Midbrain (tissue), 1 donor: ENCODE measurements around the gene CWC25.
"Not testable (repeated sequence)": the region's sequence is repeated elsewhere in the genome, so short reads cannot be mapped to it uniquely, and the experiment has no call there.

ENCODE experiments used
- DNase-seq: peaks from one replicate; lab custom pipeline; 2025; lab: John Stamatoyannopoulos, UW

CWC25 gene

GRCh38 chr17:38852771-38853291 lies 27.7 kb upstream of the CWC25 start:
- no peak for DNase-seq

- no peak for DNase-seq
Measured at GRCh38 chr17:38851434-38851833, 26.3 kb upstream of the CWC25 start.

DNA sequence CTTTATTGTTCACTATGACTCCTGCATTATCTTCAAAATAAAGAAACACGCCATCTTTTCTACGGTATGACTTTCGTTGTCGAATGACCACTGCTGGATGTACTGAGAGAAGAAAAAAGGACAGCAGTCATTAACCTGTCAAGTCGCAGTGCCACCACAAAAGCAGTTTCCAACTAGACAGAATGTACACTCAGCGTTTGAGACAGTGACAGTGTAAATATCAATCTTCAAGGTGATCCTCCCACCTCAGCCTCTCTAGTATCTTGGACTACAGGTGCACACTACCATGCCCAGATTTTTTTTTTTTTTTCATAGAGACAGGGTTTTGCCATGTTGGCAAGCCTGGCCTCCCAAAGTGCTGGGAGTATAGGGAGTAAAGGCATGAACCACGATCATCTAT lies 25.3 kb upstream of the CWC25 start:
- no peak for DNase-seq

GRCh38 chr17:38848939-38849605 lies 24.0 kb upstream of the CWC25 start:
- no peak for DNase-seq

GRCh38 chr17:38848557-38848891 lies 23.4 kb upstream of the CWC25 start:
- no peak for DNase-seq

GRCh38 chr17:38844261-38844757 lies 19.2 kb upstream of the CWC25 start:
- no peak for DNase-seq

DNA sequence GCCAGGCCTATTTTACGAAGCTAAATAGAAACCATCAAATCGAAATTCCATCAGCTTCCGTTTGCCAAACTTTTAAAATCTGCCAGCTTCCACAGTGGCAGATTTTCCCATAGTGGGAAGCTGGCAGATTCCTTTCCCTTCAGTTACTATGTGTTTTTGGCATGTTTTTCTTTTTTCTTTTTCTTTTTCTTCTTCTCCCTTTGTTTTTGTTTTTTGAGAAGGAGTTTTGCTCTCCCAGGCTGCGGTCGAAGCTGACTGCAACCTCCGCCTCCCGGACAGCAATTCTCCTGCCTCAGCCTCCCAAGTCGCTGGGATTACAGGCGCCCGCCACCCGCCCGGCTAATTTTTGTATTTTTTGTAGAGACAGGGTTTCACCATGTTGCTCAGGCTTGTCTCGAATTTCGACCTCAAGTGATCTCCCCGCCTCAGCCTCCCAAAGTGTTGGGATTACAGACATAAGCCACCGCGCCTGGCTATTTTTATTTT lies 684 bp upstream of the CWC25 start:
- no peak for DNase-seq

GRCh38 chr17:38815576-38816193 lies 9.4 kb downstream of the CWC25 start:
- DNase-seq: no peak

DNA sequence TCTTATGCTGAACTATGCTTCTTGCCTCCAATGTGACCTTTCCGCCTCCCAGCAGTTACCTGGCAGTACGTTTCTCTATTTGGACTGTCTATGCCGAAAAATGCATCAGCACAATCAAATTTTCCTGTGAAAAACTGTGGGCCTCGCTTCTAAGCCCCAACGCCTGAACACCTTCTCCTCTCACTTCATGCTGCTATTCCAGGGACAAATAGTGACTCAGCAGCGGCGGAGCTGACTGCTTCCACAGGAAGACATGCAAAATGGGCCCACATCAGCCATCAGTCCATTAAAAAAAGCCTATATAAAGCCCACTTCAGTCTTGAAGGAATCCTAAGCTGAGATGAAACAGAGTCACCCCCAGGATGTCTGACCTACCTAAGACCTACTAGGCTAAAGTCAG lies 15.3 kb downstream of the CWC25 start:
- no peak for DNase-seq

DNA sequence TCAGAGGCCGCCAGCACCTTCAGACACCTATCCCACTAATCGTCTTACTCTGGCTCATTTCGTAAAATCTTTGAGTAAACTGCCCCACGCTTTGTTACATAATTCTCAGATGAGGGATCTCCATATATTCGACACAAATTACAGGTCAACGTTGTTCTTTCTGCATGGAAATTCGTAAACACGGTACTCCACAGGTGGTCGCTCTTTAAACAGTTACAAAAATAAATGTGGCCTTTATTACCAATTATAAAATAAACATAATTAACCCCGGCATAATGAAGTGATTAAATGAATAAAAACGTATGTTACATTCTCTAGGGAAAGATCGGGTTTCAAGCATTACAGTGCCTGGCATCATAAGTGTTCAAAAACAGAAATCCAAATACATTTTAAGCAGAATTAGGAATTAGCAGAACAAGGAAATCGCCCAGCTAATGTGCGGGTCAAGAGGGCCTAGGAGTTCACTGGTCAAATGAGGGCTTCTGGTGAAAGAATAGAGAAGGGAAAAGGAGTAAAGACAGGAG lies 24.8 kb downstream of the CWC25 start:
- no peak for DNase-seq

GRCh38 chr17:38799501-38800236 lies 25.5 kb downstream of the CWC25 start, which contains the start of gene PIP4K2B:
PIP4K2B (minus strand) TSS chr17:38799556; CDS start chr17:38799424, 132 bp downstream.
- peak; percentile 92 for DNase-seq

DNA sequence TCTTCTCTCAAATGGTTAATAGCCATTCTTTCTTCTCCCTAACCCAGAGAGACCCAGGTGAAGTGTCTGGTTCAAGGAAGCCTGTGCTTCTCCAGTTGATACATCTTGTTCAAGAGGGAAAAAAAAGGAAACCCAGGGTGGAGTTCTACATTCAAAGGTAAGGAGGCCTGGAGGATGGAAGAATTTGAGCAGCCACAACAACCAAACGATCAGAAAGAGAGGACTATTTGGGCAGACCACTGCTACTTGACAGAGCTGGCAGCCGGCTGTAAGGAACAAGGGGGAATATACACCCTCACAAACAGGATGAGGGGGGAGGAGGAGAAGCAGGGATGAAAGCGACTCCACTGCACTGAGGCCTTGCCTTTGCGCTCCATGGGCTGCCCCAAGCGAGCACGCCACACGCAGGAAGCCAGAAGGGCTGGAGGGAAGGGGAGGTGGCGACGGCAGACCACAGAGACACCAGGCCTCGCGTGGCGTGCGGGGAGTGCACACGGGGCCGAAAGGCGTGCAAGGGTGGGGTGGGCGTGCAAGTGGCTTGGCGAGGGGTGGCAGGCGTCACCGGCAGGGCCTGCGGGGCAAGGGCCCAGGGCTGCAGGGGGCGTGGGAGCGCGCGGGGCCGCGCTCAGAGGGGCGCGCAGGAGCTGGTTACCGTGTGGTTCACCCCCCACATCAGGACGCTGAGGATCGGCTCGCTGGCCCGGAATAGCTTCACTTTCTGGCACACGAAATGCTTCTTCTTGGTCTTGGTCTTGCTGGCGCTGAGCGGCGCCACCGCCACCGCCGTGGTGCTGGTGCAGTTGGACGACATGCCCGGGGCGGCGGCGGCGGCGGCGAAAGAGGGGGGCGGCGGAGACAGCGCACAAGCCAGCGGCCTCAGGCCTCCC lies 26.3 kb downstream of the CWC25 start:
- DNase-seq: peak; percentile 42

- DNase-seq: no peak
Measured at GRCh38 chr17:38797828-38798227, 27.3 kb downstream of the CWC25 start.

GRCh38 chr17:38797158-38797490 lies 28.0 kb downstream of the CWC25 start:
- DNase-seq: no peak

DNA sequence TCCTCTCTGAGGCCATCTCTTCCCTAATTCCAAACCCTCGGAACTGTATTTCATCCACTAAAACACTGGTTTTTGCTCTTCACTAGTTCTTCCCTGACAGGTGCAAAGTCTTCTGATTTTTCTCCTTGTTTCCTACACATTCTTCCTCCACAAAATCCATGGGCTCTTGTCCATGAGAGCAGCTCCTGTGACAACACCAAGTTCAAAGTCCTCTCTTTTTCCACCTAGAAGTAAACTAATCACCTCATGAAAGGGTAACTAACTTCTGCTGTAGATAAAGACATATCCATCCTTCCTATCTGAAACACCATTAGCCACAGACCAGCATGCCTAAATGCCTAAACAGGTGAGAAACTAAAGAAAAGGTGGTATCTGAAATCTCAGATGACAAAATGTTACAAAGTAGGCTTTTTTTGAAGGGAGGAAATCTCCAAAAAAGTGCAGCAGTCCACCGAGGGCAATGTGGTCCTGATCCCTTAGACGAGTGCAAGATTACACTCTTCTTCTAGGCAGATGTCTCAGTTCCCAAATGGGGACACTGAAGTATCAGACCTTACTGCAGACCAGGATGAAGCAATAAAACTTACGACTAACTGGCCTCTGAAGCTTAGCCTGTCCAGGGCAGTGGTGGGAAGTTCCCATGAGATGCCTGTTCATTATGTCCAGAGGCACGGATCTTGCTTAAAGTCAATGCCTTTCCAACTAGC lies 28.5 kb downstream of the CWC25 start:
- no peak for DNase-seq

GRCh38 chr17:38794221-38794620 lies 30.9 kb downstream of the CWC25 start:
- no peak for DNase-seq

DNA sequence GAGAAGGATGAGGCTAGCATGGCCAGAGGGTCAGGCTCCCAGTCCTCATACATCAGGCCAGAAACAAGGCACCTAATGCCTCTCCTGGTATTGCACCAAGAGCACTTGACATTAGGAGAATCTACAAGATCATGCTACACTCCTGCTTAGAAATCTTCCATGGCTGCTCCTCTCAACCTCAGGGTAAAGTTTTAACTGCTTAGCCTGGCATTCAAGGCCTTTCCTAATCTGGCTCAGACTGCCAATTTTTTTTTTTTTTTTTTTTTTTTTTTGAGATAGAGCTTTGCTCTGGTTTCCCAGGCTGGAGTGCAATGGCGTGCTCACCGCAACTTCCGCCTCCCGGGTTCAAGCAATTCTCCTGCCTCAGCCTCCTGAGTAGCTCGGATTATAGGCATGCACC lies 34.0 kb downstream of the CWC25 start:
- DNase-seq: no peak

DNA sequence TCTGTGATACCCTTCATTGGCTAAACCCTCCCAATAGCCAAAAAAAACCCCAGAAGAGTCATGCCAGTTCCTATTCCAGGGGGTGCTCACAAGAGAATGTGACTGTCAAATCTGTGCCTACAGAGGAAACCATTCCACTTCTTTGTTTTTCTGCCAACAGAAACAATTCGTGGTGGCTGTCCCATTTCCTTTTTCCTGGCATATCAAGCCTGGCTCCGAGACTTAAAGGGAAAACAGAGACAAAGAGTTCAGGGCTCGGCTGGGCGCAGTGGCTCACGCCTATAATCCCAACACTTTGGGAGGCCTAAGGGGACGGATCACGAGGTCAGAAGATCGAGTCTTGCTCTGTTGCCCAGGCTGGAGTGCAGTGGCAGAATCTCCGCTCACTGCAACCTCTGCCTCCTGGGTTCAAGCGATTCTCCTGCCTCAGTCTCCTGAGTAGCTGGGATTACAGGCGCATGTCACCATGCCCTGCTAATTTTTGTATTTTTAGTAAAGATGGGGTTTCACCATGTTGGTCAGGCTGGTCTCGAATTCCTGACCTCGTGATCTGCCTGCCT lies 34.9 kb downstream of the CWC25 start:
- DNase-seq: not testable (repeated sequence)

- DNase-seq: no peak
Measured at GRCh38 chr17:38789185-38789584, 35.9 kb downstream of the CWC25 start.

- not testable (repeated sequence) for DNase-seq
Measured at GRCh38 chr17:38787999-38788398, 37.1 kb downstream of the CWC25 start.

GRCh38 chr17:38786372-38786771 lies 38.7 kb downstream of the CWC25 start:
- no peak for DNase-seq
